Measurements from ENCODE around the gene TLR3. TPM values are rescaled to one million over a fixed set of nuclear protein-coding genes. Genes with fewer than 3 reads are reported as not detected.
A peak's percentile ranks its signal among the peaks of the same experiment; 100 is the strongest.

Gene TLR3
- polyA plus RNA-seq, 3 donors: 0.09 TPM; not detected in 2

DNA sequence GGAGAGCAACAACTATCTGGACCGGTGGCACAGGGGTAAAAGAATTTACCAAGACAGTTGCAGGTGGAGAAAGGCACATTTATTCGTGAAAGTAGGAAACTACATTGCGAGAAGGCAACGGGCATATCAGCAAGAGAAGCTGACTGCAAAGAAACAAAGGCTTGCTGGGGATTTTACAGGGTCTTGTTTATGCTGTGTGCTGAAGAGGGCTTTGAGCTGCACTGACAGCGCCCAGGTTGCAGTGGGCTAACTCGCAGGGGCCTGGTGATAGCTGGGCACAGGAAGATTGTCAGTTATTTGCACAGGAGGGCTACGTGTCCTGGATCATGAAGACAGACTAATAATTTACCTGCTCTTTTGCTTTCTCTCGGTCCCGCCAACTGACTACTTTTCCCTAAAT, 10.7 kb downstream of the TLR3 start:
- 95% methylated on average over 8 of the region's 9 CpGs for WGBS (ENCODE audit: insufficient coverage)
- H3K27me3 Mint-ChIP-seq (ENCODE audit: low read depth in 3 of 3): peaks cover 0 to 5% (median 2%) of the 10 kb centered on the region in 3 donors

DNA sequence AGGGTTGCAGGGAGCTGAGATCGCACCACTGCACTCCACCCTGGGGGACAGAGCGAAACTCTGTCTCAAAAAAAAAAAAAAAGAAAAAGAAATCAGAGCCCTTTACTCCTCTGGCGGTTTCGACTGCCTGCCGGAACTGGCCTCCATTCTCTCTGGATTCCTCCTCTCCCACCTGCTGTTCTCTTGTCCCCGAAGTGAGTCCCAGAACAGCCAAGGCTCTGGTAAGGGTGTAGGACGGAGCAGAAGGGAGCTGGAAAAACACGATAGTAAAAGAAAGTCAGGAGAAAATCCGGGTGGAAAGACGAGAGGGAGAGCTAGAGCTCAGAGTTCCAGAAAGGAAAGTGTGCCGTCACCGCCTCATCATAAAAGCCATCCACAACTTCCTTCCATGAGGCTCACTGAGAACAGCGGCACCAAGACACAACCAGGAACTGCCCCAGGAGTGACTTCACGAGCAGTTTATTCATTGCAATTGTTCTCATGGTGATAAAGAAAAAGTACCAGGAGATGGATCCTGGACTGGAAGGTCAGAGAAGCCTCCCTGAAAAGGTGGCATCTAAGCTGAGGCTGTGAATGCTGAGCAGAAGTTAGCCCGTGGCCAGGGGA, 12.3 kb downstream of the TLR3 start:
- Mint-ChIP-seq H3K9me3 (no peaks in the 10 kb centered on the region), H3K36me3 (no peaks in the 10 kb centered on the region), H3K27ac (peak overlapping the region in 1 of 7 donors; percentile 24), H3K27me3 (ENCODE audit: low read depth in 3 of 3) (peaks cover 0 to 5% (median 2%) of the 10 kb centered on the region in 3 donors), H3K4me1 (no peaks in the 10 kb centered on the region), H3K4me3 (no peak overlapping the region)
- Histone ChIP-seq H3K27me3 (ENCODE audit: control insufficient read depth in 2 of 2, insufficient read depth in 2 of 2, low read length in 2 of 2) (no peaks in the 10 kb centered on the region), H3K9ac (ENCODE audit: insufficient read depth, low read length, poor library complexity, severe bottlenecking) (no peak overlapping the region), H3K4me3 (replicated peaks in 1 of 3; ENCODE audit: low read depth in 2 of 3, low read length in 3 of 3) (no peak overlapping the region), H3K4me1 (ENCODE audit: control insufficient read depth in 1 of 2, insufficient read depth in 2 of 2, low read length in 2 of 2) (no peaks in the 10 kb centered on the region), H3K27ac (ENCODE audit: low read depth in 1 of 2, low read length in 2 of 2) (no peak overlapping the region), H3K9me3 (replicated peaks in 1 of 2; ENCODE audit: control insufficient read depth in 1 of 2, insufficient read depth in 1 of 2, low read length in 2 of 2) (no peaks in the 10 kb centered on the region), H3K36me3 (replicated peaks in 1 of 2; ENCODE audit: control insufficient read depth in 1 of 2, insufficient read depth in 2 of 2, low read length in 2 of 2) (no peaks in the 10 kb centered on the region), H3K79me2 (ENCODE audit: insufficient read depth, low read length) (no peaks in the 10 kb centered on the region), H3K4me2 (replicated peaks; ENCODE audit: extremely low read depth, low read length, poor library complexity, severe bottlenecking) (no peak overlapping the region), H2AFZ (ENCODE audit: insufficient read depth, low read depth, low read length, poor library complexity, severe bottlenecking) (no peak overlapping the region), H4K20me1 (ENCODE audit: insufficient read depth, low read length) (no peaks in the 10 kb centered on the region)
- intact Hi-C loops (cut with micrococcal nuclease): no loop called here
- no peak for DNase-seq
- TF ChIP-seq, protein P1, sequence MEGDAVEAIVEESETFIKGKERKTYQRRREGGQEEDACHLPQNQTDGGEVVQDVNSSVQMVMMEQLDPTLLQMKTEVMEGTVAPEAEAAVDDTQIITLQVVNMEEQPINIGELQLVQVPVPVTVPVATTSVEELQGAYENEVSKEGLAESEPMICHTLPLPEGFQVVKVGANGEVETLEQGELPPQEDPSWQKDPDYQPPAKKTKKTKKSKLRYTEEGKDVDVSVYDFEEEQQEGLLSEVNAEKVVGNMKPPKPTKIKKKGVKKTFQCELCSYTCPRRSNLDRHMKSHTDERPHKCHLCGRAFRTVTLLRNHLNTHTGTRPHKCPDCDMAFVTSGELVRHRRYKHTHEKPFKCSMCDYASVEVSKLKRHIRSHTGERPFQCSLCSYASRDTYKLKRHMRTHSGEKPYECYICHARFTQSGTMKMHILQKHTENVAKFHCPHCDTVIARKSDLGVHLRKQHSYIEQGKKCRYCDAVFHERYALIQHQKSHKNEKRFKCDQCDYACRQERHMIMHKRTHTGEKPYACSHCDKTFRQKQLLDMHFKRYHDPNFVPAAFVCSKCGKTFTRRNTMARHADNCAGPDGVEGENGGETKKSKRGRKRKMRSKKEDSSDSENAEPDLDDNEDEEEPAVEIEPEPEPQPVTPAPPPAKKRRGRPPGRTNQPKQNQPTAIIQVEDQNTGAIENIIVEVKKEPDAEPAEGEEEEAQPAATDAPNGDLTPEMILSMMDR (IDR thresholded peaks at IDR 0.05): no peak
- WGBS (ENCODE audit: insufficient coverage): 94% methylated on average over 2 of the region's 15 CpGs

More for the DNA sequence above, 10.7 kb downstream of the TLR3 start:
- Mint-ChIP-seq H3K9me3 (no peaks in the 10 kb centered on the region), H3K27ac (no peak overlapping the region), H3K4me3 (no peak overlapping the region), H3K4me1 (no peaks in the 10 kb centered on the region), H3K36me3 (no peaks in the 10 kb centered on the region)
- no peak for DNase-seq
- Histone ChIP-seq H3K9ac (ENCODE audit: insufficient read depth, low read length, poor library complexity, severe bottlenecking) (no peak overlapping the region), H2AFZ (ENCODE audit: insufficient read depth, low read depth, low read length, poor library complexity, severe bottlenecking) (no peak overlapping the region), H4K20me1 (ENCODE audit: insufficient read depth, low read length) (no peaks in the 10 kb centered on the region), H3K27me3 (ENCODE audit: control insufficient read depth in 2 of 2, insufficient read depth in 2 of 2, low read length in 2 of 2) (no peaks in the 10 kb centered on the region), H3K4me3 (replicated peaks in 1 of 3; ENCODE audit: low read depth in 2 of 3, low read length in 3 of 3) (no peak overlapping the region), H3K9me3 (replicated peaks in 1 of 2; ENCODE audit: control insufficient read depth in 1 of 2, insufficient read depth in 1 of 2, low read length in 2 of 2) (no peaks in the 10 kb centered on the region), H3K36me3 (replicated peaks in 1 of 2; ENCODE audit: control insufficient read depth in 1 of 2, insufficient read depth in 2 of 2, low read length in 2 of 2) (no peaks in the 10 kb centered on the region), H3K79me2 (ENCODE audit: insufficient read depth, low read length) (no peaks in the 10 kb centered on the region), H3K4me1 (ENCODE audit: control insufficient read depth in 1 of 2, insufficient read depth in 2 of 2, low read length in 2 of 2) (no peaks in the 10 kb centered on the region), H3K27ac (ENCODE audit: low read depth in 1 of 2, low read length in 2 of 2) (no peak overlapping the region), H3K4me2 (replicated peaks; ENCODE audit: extremely low read depth, low read length, poor library complexity, severe bottlenecking) (no peak overlapping the region)
- TF ChIP-seq, protein P1 (IDR thresholded peaks at IDR 0.05): no peak
- intact Hi-C loops (cut with micrococcal nuclease): no loop called here
